Stomach smooth muscle (tissue), 2 donors: Measurements from ENCODE around the gene SNAP29.
"Not testable (repeated sequence)": the region's sequence is repeated elsewhere in the genome, so short reads cannot be mapped to it uniquely, and the experiment has no call there.

Source experiments
- H3K27ac ChIP-seq: one replicate; pipeline ENCODE4 v1.7.0; 2013; ENCODE audit warnings: mild to moderate bottlenecking, low read length, inconsistent platforms
- H3K27me3 ChIP-seq, 2 donors: one replicate each; pipeline ENCODE4 v1.7.0; 2013; ENCODE audit warnings: low read length in 2 of 2; ENCODE audit not compliant: insufficient read depth in 2 of 2, control insufficient read depth in 1 of 2
- H3K36me3 ChIP-seq, 2 donors: one replicate each; pipeline ENCODE4 v1.7.0; 2013; ENCODE audit warnings: low read length in 2 of 2; ENCODE audit not compliant: control insufficient read depth in 2 of 2, insufficient read depth in 2 of 2
- H3K4me1 ChIP-seq: one replicate; pipeline ENCODE4 v1.7.0; 2013; ENCODE audit warnings: low read length; ENCODE audit not compliant: control insufficient read depth, insufficient read depth
- H3K4me3 ChIP-seq, 2 donors: one replicate each; pipeline ENCODE4 v1.7.0; 2013; ENCODE audit warnings: low read length in 2 of 2
- H3K9ac ChIP-seq, 2 donors: one replicate each; pipeline ENCODE4 v1.7.0; 2013; ENCODE audit warnings: low read length in 2 of 2, mild to moderate bottlenecking in 1 of 2
- H3K9me3 ChIP-seq, 2 donors: one replicate each; pipeline ENCODE4 v1.7.0; 2013; ENCODE audit warnings: low read length in 2 of 2; ENCODE audit not compliant: control insufficient read depth in 2 of 2
- donor health status: healthy.
- donor health status: Pancreatic carcinoma.

SNAP29 gene

DNA sequence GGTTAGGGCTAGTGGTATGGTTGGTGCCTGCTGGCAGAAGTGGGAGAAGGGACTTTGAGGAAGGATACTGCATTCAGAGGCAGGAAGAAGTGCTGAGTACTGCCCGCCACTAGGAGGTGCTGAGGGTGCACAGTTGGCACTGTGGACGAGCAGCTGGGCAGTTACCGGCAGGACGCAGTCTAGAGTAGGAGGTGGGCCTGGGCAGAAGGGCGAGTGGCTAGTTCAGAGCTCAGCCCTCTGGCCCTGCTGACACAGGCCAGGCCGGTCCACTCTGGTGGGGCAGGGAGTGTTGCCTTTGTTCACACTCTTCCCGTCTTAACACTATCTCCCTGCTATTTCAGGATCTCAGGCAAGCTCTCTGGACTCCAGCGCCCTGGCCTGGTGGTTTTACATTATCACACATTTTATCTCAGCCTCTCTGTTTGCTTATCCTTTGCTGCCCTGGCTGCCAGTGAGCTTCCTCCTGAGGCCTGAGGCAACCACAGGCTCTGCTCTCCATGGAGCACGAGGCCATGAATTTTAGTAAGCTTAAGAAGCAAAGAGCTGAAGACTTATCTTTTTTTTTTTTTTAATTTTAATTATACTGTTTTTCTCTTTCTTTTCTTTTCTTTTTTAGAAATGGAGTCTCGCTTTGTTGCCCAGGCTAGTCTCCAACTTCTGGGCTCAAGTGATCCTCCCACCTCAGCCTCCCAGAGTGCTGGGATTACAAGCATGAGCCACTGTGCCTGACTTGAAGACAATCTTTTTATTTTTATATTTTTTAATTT lies 26.9 kb downstream of the SNAP29 start:
- H3K9ac ChIP-seq = peak overlapping the region; percentile 37 to 62
- peak overlapping the region; percentile 55 for H3K27ac ChIP-seq
- H3K9me3 ChIP-seq = no peaks in the 10 kb centered on the region
- peaks cover 6% of the 10 kb centered on the region for H3K4me1 ChIP-seq
- no peaks in the 10 kb centered on the region for H3K27me3 ChIP-seq
- H3K4me3 ChIP-seq = no peak overlapping the region
- peaks cover 35 to 54% of the 10 kb centered on the region in 2 donors for H3K36me3 ChIP-seq

DNA sequence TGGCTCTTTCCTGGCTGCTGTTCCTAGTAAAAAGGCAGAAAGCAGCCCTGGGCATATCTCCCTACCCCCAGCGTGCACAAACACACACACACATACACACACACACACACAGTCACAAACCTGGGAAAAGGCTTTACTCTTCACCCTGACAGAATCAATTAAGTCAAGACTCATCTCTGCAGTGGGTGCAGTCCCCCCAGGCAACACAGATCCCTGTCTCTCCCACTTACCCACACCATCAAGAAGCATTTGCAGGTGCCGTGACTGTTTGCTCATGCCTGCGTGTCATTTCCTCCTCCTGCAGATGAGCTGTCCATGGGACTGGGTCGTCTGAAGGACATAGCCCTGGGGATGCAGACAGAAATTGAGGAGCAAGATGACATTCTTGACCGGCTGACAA lies 28.6 kb downstream of the SNAP29 start:
- H3K4me1 ChIP-seq = peaks cover 6% of the 10 kb centered on the region
- no peaks in the 10 kb centered on the region for H3K27me3 ChIP-seq
- H3K9ac ChIP-seq = no peak overlapping the region
- no peaks in the 10 kb centered on the region for H3K9me3 ChIP-seq
- no peak overlapping the region for H3K27ac ChIP-seq
- peaks cover 27 to 38% of the 10 kb centered on the region in 2 donors for H3K36me3 ChIP-seq
- no peak overlapping the region for H3K4me3 ChIP-seq

DNA sequence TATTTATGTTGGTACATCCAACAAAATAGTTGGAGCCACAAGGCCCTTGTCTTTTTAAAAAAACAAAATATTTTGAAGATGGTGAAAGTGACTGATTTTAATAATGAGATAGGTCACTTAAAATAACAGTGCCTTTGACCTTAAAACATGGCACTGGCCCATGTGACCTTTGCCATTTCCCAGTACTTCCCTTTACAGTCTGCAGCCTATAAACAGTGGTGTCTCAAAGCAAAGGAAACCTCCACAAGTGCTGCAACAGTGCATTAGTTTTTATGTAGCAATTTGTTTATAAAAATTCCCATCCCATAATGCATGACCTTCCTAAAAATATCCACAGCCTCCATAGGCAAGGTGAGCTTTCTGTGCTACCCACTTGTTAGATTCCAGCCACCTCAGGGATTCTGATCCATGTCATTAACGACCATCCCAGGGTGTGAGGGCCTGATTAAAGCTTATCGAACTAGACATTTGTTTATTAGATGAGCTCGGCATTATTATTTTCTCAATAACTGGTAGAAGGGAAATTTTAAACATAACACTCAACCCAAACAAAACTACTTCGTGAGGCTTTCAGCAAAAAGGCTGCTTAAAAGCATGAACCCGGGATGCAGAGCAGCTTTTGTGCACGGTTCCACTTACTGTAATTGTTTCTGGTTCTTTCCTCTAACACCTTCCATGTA lies 30.4 kb downstream of the SNAP29 start:
- H3K4me1 ChIP-seq = peaks cover 6% of the 10 kb centered on the region
- H3K9me3 ChIP-seq = no peaks in the 10 kb centered on the region
- H3K9ac ChIP-seq = no peak overlapping the region
- no peak overlapping the region for H3K4me3 ChIP-seq
- H3K36me3 ChIP-seq = peaks cover 22 to 28% of the 10 kb centered on the region in 2 donors
- H3K27ac ChIP-seq = no peak overlapping the region
- H3K27me3 ChIP-seq = no peaks in the 10 kb centered on the region

DNA sequence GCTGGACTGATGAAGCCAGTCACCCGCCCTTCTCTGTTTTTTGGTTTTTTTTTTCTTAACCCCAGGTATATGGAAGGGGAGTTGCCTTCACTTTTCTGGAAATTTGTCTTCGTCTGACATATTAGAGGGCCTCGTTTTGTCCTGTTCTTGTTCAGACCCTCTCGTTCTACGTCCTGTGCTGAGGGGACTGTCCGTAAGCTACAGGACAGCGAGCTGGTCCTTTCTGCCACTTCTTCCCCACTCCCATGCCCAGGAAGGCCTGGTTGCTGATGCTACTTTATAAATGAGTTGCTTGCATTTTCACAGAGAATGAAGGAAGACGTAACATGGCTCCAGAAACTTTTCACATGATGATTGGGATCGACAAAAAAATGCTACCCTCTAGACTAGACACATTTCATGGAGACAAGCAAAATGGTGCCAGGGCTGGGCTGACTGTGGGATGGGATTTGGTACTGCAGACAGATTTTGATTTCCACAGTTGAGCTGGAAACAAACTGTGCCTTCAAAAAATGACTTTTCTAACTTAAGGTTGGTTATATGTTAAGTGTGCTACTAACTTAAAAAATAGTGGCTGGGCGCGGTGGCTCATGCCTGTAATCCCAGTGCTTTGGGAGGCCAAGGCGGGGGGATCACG lies 31.2 kb downstream of the SNAP29 start:
- H3K36me3 ChIP-seq = peaks cover 22 to 24% of the 10 kb centered on the region in 2 donors
- no peak overlapping the region for H3K4me3 ChIP-seq
- H3K9me3 ChIP-seq = no peaks in the 10 kb centered on the region
- no peaks in the 10 kb centered on the region for H3K27me3 ChIP-seq
- H3K4me1 ChIP-seq = peaks cover 6% of the 10 kb centered on the region
- H3K27ac ChIP-seq = no peak overlapping the region
- H3K9ac ChIP-seq = no peak overlapping the region

GRCh38 chr22:20890975-20891374 lies 32.2 kb downstream of the SNAP29 start:
- no peak overlapping the region for H3K9ac ChIP-seq
- no peaks in the 10 kb centered on the region for H3K4me1 ChIP-seq
- no peaks in the 10 kb centered on the region for H3K27me3 ChIP-seq
- H3K9me3 ChIP-seq = no peaks in the 10 kb centered on the region
- H3K27ac ChIP-seq = no peak overlapping the region
- peaks cover 22 to 24% of the 10 kb centered on the region in 2 donors for H3K36me3 ChIP-seq
- no peak overlapping the region for H3K4me3 ChIP-seq

DNA sequence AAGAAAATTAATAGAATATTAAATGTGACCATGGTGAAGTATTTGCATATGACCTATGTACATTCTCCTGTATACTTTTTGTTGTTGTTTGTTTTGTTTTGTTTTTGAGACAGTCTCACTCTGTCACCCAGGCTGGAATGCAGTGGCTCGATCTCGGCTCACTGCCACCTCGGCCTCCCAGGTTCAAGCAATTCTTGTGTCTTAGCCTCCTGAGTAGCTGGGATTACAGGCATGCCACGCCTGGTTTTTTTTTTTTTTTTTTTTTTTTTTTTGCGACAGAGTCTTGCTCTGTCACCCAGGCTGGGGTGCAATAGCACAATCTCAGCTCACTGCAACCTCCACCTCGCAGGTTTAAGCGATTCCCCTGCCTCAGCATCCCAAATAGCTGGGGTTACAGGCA lies 38.9 kb downstream of the SNAP29 start:
- not testable (repeated sequence) for H3K4me1 ChIP-seq, H3K4me3 ChIP-seq, H3K36me3 ChIP-seq, H3K27me3 ChIP-seq, H3K9ac ChIP-seq, H3K9me3 ChIP-seq, H3K27ac ChIP-seq

DNA sequence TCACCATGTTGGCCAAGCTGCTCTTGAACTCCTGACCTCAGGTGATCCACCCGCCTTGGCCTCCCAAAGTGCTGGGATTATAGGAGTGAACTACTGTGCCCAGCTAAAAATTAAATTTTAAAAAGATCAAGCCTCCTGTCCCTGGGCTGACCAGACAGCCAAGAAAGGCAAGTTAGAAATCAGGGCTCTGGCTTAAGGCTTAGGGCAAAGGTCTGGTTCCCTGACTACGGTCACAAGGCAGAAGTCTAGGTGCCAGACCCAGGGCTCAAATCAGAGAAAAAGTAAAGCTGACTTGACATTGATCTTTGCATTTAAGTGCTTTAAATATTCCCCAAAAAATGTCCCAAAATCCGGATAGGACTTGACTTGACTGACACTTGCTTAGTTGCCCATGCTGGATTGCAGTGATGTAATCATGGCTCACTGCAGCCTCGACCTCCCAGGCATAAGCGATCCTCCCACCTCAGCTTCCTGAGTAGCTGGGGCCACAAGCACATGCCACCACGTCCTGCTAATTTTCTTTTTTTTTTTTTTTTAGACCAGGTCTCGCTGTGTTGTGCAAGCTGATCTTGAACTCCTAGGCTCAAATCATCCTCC lies 41.1 kb downstream of the SNAP29 start:
- Histone ChIP-seq H3K36me3 (no peaks in the 10 kb centered on the region), H3K9ac (no peak overlapping the region), H3K9me3 (no peaks in the 10 kb centered on the region), H3K4me3 (no peak overlapping the region), H3K4me1 (no peaks in the 10 kb centered on the region), H3K27me3 (no peaks in the 10 kb centered on the region), H3K27ac (no peak overlapping the region)

DNA sequence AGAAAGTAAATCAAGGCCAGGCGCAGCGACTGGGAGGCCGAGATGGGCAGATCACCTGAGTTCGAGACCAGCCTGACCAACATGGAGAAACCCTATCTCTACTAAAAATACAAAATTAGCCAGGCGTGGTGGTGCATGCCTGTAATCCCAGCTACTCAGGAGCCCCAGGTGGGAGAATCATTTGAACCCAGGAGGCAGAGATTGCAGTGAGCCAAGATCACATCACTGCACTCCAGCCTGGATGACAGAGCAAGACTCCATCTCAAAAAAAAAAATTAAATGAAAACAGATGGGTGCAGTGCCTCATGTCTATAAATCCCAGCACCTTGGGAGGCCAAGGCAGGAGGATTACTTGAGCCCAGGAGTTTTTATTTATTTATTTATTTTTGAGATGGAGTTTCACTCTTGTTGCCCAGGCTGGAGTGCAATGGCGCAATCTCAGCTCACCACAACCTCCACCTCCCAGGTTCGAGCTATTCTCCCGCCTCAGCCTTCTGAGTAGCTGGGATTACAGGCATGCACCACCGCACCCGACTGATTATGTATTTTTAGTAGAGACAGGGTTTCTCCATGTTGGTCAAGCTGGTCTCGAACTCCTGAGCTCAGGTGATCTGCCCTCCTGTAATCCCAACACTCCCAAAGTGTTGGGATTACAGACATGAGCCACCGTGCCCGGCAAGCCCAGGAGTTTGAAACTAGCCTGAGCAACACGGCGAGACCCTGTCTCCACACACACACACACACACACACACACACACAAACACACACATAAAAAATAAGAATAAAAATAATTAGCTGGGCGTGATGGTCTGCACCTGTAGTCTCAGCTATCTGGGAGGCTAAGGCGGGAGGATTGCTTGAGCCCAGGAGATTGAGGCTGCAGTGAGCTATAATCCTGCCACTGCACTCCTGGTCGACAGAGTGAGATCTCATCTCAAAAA lies 42.6 kb downstream of the SNAP29 start:
- H3K27me3 ChIP-seq, H3K4me1 ChIP-seq, H3K27ac ChIP-seq, H3K9me3 ChIP-seq, H3K36me3 ChIP-seq, H3K4me3 ChIP-seq, H3K9ac ChIP-seq: not testable (repeated sequence)

GRCh38 chr22:20903093-20903492 lies 44.3 kb downstream of the SNAP29 start:
- H3K36me3 ChIP-seq = no peaks in the 10 kb centered on the region
- no peaks in the 10 kb centered on the region for H3K27me3 ChIP-seq
- no peaks in the 10 kb centered on the region for H3K9me3 ChIP-seq
- H3K4me1 ChIP-seq = no peaks in the 10 kb centered on the region
- no peak overlapping the region for H3K9ac ChIP-seq
- H3K4me3 ChIP-seq = no peak overlapping the region
- H3K27ac ChIP-seq = no peak overlapping the region
